ENCODE data around the gene CSTF1.
"Not testable (repeated sequence)": the region's sequence is repeated elsewhere in the genome, so short reads cannot be mapped to it uniquely, and the experiment has no call there.

Gene CSTF1

DNA sequence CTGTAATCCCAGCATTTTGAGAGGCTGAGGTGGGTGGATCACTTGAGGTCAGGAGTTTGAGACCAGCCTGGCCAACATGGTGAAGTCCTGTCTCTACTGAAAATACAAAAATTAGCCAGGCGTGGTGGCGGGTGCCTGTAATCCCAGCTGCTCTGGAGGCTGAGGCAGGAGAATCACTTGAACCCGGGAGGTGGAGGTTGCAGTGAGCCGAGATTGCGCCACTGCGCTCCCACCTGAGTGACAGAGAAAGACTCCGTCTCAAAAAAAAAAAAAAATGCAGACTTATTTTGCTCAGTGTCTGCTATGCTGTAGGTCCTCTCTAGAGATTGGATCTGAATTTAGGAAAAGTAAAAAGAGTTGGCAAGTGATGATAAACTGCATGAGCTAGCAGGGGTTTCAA, 18.8 kb downstream of the CSTF1 start:
- not testable (repeated sequence) for DNase-seq

DNA sequence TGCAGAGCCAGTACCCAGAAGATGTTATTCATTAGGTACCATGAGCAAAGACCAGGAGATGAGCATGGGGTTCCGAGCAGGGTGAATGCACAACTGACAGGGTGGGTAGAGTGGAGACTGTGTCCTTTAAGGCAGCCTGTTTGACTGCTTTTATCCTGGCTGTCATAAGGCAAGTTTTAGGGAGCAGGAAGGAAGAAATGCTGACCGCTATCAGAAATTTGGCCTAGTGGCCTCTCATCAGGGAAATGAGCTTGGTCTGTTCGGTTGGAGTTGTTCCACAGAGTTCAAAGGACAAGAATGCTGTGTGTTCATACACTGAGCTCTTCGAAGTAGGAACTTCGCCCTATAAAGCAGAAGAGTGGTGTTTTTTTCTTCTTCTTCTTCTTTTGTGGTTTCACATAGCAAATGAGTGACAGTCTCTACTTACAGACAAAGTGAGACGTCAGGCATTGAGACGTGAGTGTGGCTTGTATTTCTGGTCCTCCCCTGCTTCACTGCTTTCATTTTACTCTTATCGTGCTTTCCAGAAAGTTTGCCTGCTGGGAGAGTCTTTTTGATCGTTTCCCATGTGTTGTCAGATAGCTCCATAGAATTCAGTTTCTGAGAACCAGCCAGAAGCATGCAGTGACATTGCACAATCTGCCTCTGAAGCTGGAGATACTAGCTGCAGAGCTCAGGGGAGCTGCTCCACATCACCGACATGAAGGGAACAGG, 19.5 kb downstream of the CSTF1 start, which contains the start of gene CASS4:
CASS4 (plus strand) TSS at position 502 of the 714 bp plus-strand sequence; CDS start at position 701, 199 bp downstream.
- DNase-seq, result peak; percentile 62

DNA sequence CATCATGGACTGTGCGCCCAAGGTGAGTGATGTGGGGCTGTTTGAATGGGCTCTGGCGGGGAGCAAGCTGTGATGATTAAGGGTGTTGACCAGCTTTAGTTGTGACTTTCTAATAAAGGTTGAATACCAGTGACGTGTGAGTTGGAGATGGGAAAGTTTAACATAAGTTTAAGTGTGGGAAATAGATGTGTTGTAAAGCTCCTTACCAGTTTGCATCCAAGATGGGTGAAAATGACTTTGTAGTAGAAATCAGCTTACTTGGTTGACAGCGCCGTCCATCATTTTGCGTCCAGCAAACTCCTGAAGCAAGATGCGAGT, 20.0 kb downstream of the CSTF1 start:
- DNase-seq, result no peak

DNA sequence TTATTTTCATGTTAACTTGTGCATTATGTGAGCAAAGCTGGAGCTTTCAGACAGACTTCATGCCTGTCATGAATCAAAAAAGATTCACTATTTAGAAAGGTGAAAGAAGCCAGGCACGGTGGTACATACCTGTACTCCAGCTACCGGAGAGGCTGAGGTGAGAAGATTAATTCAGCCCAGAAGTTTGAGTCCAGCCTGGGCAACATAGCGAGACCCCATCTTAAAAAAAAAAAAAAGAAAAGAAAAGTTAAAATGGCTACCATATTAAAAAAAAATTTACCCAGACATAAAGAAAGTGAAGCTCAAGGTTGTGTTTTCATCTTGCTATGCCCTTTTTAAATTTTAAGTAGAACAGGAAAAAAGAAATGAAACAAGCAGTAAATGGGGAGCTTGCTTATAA, 20.5 kb downstream of the CSTF1 start:
- DNase-seq, result no peak

DNA sequence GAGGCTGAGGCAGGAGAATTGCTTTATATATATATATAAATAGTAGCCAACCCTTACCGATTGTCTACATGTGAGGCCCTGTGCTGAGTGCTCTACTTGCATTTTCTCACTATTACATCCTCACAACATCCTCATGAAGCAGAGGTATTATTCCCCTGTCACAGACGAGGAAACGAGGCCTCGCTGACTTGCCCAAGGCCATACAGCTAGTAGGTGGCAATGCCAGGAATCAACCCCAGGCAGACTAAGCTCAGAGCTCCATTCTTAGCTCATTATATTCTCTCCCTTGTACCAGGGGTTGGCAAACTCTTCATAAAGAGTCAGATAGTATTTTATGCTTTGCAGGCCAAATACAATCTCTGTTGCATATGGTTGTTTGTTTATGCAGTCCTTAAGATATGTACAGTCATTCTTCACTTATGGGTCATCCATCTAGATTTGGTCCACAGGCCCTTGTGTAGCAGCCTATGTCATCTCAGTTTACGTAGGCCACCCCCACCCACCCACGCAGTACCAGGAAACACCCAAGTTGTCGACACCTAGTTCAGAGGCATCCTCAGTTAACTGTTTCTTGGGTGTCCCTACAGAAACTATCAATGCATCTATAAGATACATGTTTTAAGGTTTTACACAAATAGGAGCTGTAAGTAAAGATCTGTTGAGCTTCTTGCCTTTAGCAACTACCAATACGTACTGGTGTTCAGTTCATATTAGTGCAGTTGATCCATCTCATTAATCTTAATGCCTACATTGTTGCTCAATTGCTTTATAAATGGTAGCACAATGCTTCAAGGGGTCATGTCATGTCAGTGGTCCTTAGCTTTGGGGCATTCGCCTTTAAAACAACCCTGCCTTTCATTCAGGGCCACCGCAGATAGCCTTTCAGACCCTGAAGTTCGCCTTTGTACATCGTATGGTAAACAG, 22.7 kb downstream of the CSTF1 start:
- peak; percentile 61 for DNase-seq

DNA sequence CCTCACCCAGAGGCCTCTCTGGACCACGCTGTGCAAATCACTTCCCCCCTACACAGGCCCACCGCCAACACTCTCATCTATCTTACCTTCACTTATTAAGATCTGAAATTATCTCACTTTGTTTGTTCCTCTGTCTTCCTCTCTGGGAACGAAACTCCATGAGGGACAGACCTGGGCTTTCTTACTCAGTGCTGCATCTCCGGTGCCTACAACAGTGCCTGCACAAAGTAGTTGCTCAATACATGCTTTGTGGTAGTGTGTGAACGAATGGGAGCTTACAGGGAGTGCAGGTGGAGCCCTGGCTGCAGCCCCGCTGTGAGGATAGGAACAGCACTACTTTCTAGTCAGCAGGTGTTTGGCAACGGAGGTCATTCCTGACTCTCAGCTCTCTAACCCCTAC, 25.0 kb downstream of the CSTF1 start:
- no peak for DNase-seq

DNA sequence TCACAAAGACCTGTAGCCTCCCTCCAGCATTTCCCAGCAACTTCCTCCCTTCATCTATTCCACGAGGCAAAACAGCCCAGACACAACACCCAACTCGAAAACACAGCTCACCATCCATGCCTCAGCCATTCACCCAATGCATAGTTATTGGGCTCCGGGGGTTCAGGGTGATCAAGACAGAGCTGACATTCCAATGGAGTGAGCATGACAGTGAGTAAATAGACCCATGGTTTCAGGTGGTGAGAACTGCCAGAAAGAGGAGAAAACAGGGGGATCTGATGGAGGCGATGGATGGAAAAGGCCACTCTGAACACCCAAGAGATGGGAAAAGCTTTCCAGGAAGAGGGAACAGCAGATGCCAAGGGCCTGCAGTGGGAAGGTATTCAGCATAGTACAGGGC, 25.5 kb downstream of the CSTF1 start:
- DNase-seq, result no peak

DNA sequence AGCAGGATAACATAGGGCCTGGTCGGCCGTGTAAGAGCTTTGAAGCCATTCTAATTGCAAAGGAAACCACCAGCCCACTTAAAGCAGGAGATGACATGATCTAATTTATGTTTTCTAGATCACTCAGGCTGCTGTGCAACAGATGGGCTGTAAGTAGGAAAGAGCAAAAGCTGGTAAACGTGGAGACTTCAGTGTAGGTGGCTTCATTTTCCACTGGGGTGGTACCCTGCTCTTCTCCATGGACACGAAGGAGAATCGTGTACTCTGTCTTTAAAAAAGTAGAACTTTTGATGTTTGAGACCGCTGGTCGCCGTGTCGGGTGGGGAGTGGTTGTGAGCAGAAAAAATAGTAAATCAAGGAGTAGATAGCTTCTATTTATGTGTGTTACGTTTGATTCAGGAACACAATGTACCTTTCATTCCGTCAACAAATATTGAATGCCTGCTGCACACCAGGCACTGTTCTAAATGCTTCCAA, 26.0 kb downstream of the CSTF1 start:
- peak; percentile 39 for DNase-seq

DNA sequence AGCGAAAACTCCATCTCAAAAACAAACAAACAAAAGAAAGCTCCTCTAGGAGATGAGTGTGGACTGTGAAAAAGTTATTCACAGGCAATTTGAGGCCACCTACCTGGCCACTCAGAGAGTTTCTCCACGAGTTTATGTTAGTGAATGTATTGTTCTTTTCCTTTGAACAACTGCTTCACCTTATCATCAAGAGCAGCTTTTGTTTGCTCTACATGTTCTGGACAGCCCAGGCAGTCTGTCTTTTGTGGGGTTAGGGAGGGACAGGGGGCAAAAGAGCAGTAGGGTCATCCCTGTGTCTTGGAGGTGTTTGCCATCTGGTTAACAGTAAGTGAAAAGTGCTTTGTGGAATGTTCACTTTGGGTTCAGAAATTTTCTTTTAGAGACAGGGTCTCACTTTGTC, 27.6 kb downstream of the CSTF1 start:
- no peak for DNase-seq

DNA sequence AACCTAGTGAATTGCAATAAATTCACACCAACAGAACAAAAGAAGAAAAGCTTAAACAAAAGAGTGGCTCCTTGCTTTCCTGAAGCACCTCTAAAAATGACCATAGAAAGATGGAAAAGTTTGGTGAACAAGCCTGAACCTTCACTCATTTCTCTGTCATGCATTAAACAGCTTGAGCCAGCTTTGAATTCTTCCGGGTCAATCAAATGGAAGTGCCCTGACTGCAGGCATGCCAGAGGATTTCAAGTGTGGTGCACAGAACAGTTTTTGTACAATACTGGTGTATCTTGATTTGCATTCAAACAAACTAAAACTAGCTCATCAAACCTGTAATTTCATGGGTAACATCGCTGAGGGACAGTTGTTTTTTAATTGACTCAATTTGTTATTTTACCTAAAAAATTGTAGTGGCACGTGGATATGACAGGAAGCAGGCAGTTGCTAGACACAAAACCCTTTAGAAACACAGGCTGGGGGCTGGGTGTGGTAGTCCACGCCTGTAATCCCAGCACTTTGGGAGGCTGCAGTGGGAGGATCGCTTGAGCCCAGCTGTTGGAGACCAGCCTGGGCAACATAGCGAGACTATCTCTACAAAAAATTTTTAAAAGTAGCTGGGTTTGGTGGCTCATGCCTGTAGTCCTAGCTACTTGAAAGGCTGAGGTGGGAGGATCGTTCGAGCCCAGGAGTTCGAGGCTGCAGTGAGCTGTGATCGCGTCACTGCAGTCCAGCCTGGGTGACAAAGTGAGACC, 28.7 kb downstream of the CSTF1 start:
- DNase-seq, result no peak

DNA sequence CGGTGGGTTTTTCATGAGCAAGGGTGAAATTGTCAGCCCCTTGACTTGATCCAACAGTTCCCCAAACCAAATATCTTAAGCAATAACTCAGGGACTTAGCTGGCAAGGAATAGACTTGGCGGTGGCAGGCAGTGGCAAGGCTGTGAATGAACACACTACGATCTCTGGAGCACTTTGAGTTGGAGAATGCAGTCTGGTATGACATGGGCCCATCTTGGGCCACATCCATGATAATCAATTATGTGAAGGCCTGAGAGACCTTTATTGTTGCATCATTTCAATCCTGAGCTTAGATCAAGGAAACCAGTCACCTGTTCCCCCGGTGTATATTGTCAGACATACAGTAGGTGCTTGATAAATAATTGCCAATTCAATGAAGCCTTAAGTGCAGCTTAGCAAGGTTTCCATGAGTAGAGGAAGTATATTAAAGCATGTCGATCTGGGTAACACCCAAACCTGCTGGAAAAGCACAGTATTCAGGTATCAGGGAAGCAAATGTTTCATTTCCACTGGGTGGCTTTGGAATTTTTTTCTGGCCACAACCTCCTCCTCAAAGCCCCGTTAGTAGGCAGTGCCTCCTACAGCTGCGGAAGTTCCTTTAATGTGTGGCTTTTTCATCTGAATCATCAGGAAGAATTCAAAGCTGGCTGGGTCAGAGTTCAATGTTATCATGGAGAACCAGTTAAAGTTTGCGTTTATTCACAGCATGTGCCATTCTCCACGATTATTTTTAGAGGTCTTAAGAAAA, 29.8 kb downstream of the CSTF1 start:
- no peak for DNase-seq

DNA sequence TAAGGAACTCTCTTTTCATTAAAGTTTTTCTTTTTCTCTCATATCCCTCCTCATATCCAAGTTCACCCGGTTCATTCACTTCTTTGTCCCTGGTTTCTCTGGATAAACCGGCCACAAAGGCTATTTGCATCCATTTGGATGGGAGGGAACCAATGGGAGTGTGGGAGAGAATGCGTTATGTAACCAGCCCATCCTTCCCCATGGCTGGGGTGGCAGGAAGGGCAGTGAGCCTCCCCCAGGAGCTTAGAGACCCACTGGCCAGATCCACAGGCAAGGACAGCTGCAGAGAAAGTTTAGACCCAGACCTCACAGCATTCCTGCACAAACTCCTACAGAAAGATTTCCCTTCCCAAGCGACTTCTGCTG, 30.4 kb downstream of the CSTF1 start:
- no peak for DNase-seq

DNA sequence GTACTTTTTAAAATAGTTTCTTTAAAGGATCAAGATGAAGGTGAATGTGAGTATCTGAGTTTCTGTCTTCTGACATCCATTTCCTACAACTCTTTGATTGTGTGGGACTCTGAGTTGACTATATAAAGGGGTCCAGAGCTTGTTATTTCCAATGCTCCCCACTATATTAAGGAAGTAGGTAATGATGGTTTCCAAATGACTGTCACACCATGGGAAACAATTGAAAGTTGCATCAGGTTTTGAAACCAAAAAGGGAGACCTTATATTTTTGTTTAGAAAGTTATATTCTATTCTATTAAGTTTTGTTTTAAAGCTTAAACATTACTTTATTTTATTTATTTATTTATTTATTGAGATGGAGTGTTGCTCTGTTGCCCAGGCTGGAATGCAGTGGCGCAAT, 30.8 kb downstream of the CSTF1 start:
- DNase-seq, result no peak

DNA sequence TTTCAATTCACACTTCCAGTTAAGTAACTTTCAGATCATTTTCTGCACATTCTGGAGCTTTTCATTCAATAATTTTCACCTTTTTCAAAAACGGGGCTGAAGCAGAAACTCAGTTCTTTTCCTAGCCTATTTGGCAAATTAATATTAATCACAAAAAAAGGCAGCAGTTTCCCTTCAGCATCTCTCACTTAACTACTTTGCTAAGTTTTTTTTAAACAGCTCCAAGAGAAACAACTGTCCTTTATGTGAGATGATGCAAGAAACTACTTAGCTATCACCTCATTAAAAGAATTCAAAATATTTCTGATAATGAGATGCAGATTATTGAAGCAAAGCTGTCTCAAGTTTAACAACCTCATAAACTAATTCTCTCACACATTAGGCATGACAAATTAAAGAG, 31.4 kb downstream of the CSTF1 start:
- DNase-seq, result no peak

DNA sequence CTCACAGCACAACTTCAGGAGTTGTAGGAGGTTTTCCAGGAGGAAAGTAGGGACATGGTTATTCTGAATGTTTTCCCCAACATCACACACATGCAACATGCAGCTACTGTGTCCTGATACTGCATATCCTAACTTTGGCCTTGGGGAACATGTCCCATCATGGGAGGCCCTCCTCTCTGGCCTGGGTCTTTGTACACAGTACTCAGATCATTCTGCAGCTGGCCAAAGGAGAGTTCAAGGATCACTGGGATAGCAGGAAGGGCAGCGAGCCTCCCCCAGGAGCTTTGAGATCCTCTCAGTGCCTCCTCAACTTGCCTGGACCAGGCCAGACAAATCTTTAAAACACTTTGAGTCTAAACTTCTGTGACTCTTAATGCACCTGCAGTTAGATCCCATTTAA, 32.5 kb downstream of the CSTF1 start:
- no peak for DNase-seq

DNA sequence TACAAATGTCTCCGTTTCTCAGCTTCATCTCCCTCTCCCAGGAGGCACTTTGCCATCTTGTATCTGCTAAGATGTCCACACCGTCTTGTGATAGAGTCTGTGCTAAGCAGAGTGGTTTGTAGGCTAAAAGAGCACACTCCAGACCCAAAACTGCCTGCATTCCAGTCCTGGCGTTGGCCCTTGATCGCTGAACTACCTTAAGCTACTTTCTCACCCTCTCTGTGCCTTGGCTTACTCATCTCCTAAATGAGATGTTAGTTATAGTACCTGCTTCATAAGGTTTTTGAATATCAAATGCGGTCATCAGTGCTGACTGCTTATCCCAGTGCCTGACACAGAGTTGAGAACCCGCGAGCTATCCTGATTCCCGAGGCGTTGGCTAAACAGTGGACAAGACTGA, 33.6 kb downstream of the CSTF1 start:
- no peak for DNase-seq

DNA sequence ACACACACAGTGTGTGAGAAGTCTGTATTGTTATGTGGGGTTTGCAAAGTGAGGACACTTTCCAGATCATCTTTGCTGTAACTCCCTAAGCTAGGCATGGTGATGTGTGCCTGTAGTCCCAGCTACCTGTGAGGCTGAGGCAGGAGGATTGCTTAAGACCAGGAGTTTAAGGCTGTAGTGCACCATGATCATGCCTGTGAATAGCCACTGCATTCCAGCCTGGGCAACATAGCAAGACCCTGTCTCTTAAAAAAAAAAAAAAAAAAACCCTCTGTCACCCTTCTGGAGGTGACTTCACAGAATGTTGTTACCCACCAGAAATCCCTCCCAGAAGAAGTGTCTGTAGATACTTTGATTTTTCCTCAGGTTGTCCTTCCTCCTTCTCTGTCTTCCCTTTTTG, 34.5 kb downstream of the CSTF1 start:
- no peak for DNase-seq

DNA sequence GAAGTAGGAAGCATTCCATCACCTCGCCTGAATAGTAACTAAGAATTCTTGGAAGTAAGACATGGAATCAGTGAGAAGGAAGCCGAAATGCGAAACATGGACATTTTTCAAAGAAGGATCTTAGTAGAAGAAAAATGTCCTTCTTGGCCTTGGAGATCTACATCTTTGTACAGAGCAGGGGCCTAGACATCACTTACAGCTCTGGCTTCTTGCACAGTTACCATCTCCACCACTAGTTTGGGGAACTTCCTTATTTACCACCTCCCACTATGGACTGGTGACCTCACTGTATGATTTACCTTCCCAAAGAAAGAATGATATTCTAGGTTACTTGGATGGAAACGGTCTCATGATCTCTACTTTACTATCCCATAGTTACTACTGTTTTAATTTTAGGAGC, 35.4 kb downstream of the CSTF1 start:
- DNase-seq, result no peak

DNA sequence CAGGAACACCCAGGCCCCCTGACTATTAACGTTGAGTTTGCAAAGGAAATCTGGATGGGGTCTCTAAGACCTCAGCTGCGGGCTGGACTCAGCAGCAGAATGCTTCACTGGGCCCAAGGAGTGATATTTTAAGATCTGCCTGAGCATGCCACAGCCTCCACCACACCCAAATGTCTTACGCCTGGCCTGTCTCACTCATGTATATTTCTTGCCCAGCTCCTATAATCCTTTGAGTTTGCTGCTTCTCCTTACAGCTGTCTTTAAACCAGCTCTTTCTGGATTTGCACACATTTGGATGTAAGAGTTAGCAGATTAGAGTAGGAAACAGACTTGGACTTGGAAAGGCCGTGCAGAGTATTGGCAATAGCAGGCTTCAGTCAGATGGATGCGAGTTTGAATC, 36.0 kb downstream of the CSTF1 start:
- DNase-seq, result no peak

DNA sequence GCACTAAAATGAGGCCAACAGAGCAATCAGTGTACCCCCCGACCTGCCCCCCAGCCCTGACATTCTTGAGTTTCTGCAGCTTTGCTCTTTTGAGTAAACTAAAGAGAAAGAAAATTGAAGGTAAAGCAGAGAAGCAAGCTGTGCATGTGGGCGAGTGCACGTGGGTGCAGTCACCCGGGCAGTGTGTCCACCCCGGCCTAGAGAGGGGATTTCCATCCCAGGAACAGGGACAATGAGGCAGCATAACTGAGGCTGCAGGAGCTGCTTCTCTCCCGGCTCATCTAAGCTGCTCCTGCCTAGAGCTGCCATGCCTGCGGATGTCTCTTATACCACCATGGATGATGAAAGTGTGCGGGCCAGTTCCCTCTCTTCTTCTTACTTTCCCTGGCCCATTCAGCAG, 36.4 kb downstream of the CSTF1 start:
- no peak for DNase-seq

DNA sequence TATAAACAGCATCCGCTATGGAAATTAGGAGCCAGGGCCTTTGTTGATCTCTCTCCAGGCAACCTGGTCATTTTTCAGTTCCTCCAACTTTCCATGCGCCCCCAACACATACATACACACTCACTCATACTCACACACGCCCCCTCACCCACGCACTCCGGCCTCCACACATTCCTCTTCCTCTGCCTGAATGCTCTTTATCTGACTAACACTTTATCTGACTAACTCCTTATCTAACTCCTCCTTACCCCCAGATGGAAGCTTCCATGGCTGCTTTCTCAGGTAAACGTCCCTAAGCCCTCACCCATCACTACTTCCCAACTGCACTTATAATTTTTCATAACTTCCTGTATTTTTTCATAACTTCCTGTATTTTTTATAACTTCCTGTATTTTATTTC, 37.1 kb downstream of the CSTF1 start:
- no peak for DNase-seq

DNA sequence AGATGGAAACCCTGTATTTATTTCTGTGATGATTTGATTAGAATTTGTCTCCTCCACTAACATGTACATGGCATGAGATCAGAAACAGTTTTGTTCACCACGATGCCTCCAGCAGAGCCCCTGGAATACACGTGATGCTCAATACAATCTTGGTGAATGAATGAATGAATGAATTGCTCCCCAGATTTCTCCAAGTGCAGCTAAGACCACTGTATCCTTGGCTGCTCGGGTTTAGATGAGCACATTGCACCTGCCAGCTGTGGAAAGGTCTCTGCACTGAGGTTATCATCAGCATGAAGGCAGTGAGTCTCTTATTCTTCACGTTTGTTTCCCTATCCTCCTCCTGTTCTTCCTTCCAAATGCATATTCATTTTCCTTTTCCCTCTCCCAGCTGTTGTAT, 37.5 kb downstream of the CSTF1 start:
- no peak for DNase-seq

DNA sequence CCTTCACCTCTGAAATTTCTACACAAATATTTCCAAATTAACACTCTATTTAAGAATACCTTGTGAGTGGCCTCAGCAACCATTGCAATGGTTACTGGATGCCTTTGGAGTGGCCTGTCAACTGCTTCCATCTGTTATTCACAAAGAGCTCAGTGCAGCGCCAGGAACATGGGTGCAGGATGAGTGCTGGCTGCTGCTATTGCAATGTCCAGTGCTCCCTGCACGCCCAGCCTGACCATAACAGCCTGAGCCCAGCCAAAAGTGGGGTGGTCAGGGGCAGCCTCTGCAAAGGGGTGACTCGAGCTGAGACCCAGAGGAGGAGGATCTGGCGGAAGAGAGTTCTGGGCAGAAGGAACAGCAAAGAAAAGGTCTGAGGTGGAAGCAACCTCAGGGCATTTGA, 38.0 kb downstream of the CSTF1 start:
- no peak for DNase-seq
